ENCODE measurements around the gene MAGED4.

DNA sequence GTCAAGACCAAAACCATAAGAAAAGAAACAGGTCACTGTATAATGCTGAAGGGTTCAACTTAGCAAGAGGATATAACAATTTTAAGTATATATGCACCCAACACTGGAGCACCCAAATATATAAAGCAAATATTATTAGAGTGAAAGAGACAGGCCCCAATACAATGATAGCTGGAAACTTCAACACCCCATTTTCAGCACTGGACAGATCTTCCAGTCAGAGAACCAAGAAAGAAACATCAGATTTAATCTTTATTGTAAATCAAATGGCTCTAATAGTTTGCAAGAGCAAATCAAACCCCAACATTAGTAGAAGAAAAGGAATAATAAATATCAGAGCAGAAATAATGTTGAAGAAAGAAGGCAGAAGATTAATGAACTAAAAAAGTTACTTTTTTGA, 36.2 kb downstream of the MAGED4 start:
- TF ChIP-seq, protein P1, sequence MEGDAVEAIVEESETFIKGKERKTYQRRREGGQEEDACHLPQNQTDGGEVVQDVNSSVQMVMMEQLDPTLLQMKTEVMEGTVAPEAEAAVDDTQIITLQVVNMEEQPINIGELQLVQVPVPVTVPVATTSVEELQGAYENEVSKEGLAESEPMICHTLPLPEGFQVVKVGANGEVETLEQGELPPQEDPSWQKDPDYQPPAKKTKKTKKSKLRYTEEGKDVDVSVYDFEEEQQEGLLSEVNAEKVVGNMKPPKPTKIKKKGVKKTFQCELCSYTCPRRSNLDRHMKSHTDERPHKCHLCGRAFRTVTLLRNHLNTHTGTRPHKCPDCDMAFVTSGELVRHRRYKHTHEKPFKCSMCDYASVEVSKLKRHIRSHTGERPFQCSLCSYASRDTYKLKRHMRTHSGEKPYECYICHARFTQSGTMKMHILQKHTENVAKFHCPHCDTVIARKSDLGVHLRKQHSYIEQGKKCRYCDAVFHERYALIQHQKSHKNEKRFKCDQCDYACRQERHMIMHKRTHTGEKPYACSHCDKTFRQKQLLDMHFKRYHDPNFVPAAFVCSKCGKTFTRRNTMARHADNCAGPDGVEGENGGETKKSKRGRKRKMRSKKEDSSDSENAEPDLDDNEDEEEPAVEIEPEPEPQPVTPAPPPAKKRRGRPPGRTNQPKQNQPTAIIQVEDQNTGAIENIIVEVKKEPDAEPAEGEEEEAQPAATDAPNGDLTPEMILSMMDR (IDR thresholded peaks at IDR 0.05): no peak
- no peak for TF ChIP-seq POLR2A (IDR thresholded peaks at IDR 0.05)
